ENCODE data around the gene ACKR1.

ACKR1 gene

DNA sequence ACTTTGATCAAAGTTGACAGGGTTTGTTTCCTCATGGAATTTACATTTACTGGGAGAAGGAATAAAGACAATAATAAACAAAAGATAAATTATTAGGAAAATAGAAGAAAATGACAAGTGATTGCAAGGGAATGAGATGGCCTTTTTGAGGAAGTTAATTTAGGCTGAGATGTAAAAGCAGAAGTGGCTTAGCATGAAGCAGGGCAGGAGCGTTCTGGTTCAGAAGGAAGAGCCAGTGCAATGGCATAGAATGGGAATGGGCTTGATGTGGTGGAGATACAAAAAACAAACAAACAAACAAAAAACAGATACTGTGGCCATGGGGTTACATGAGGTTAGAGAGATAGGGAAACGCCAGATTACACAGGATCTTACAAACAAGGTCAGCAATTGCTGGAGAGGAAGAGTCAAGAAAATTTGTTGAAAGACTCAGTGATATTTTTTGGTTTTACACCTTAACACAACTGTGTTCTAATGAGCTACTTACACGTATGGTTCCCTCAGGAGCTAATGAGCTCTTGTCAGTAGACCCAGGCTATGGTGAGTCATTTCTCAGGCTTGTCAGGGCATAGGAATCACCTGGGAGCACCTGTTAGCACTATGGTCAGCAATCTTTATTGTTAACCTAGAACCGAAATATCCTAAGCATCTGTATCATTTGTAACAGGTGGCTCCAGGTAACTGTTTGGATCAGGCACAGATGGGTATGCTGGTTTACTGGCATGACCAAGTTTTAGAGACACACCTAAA, 42.0 kb upstream of the ACKR1 start:
- Histone ChIP-seq H3K9ac (ENCODE audit: low read depth, low read length, poor library complexity, severe bottlenecking) (no peak overlapping the region), H3K4me2 (ENCODE audit: low read depth, low read length, poor library complexity, severe bottlenecking) (no peak overlapping the region), H3K36me3 (ENCODE audit: insufficient read depth, low read length) (no peaks in the 10 kb centered on the region), H3K4me3 (ENCODE audit: low read length, poor library complexity, severe bottlenecking) (no peak overlapping the region), H3K4me1 (ENCODE audit: insufficient read depth, low read length, poor library complexity, severe bottlenecking) (no peaks in the 10 kb centered on the region), H2AFZ (ENCODE audit: low read length) (no peak overlapping the region), H3F3A (ENCODE audit: low read depth) (no peaks in the 10 kb centered on the region), H4K20me1 (ENCODE audit: insufficient read depth, low read length, poor library complexity, severe bottlenecking) (no peaks in the 10 kb centered on the region), H3K9me3 (ENCODE audit: insufficient read depth, low read depth, low read length) (no peaks in the 10 kb centered on the region), H3K27me3 (ENCODE audit: insufficient read depth, low read length, poor library complexity, severe bottlenecking) (peaks cover 2% of the 10 kb centered on the region), H3K9me2 (replicated peaks; ENCODE audit: low read depth, low read length) (no peaks in the 10 kb centered on the region), H3K79me2 (ENCODE audit: insufficient read depth, low read length) (no peaks in the 10 kb centered on the region)
- TF ChIP-seq, protein P1, sequence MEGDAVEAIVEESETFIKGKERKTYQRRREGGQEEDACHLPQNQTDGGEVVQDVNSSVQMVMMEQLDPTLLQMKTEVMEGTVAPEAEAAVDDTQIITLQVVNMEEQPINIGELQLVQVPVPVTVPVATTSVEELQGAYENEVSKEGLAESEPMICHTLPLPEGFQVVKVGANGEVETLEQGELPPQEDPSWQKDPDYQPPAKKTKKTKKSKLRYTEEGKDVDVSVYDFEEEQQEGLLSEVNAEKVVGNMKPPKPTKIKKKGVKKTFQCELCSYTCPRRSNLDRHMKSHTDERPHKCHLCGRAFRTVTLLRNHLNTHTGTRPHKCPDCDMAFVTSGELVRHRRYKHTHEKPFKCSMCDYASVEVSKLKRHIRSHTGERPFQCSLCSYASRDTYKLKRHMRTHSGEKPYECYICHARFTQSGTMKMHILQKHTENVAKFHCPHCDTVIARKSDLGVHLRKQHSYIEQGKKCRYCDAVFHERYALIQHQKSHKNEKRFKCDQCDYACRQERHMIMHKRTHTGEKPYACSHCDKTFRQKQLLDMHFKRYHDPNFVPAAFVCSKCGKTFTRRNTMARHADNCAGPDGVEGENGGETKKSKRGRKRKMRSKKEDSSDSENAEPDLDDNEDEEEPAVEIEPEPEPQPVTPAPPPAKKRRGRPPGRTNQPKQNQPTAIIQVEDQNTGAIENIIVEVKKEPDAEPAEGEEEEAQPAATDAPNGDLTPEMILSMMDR (conservative IDR thresholded peaks at IDR 0.05; ENCODE audit: low read length): no peak
- no peak for TF ChIP-seq EZH2phosphoT487 (IDR thresholded peaks at IDR 0.05; ENCODE audit: borderline replicate concordance)

GRCh38 chr1:159163614-159164228, 41.0 kb upstream of the ACKR1 start:
- Histone ChIP-seq H2AFZ (ENCODE audit: low read length) (no peak overlapping the region), H3K4me1 (ENCODE audit: insufficient read depth, low read length, poor library complexity, severe bottlenecking) (no peaks in the 10 kb centered on the region), H3K9ac (ENCODE audit: low read depth, low read length, poor library complexity, severe bottlenecking) (no peak overlapping the region), H3K9me2 (replicated peaks; ENCODE audit: low read depth, low read length) (no peaks in the 10 kb centered on the region), H3K79me2 (ENCODE audit: insufficient read depth, low read length) (no peaks in the 10 kb centered on the region), H3F3A (ENCODE audit: low read depth) (no peaks in the 10 kb centered on the region), H3K4me2 (ENCODE audit: low read depth, low read length, poor library complexity, severe bottlenecking) (no peak overlapping the region), H3K9me3 (ENCODE audit: insufficient read depth, low read depth, low read length) (no peaks in the 10 kb centered on the region), H3K36me3 (ENCODE audit: insufficient read depth, low read length) (no peaks in the 10 kb centered on the region), H4K20me1 (ENCODE audit: insufficient read depth, low read length, poor library complexity, severe bottlenecking) (no peaks in the 10 kb centered on the region), H3K4me3 (ENCODE audit: low read length, poor library complexity, severe bottlenecking) (no peak overlapping the region), H3K27me3 (ENCODE audit: insufficient read depth, low read length, poor library complexity, severe bottlenecking) (no peaks in the 10 kb centered on the region)
- no peak for TF ChIP-seq EZH2phosphoT487 (IDR thresholded peaks at IDR 0.05; ENCODE audit: borderline replicate concordance)
- TF ChIP-seq, protein P1 (conservative IDR thresholded peaks at IDR 0.05; ENCODE audit: low read length): no peak

DNA sequence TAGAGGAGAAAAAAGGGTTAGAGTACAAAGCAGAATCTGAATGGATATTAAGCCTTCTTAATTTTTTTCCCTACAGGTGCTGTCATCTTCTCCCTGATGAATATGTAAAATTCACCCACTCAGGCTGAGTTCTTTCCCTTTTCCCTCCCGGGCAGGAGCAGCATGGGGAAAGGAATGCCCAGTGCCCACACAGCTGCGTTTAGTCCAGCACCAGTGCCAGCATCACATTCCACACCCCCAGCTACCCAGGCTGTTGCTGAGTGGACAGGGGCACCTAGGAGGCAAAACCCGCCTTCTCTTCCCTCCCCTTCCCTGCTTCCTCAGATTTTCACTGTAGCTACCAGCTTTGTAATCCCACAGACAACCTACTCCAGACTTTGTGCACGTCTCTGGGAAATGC, 36.6 kb upstream of the ACKR1 start:
- Histone ChIP-seq H3K4me3 (ENCODE audit: low read length, poor library complexity, severe bottlenecking) (no peak overlapping the region), H3K9me3 (ENCODE audit: insufficient read depth, low read depth, low read length) (no peaks in the 10 kb centered on the region), H3K36me3 (ENCODE audit: insufficient read depth, low read length) (no peaks in the 10 kb centered on the region), H3K27me3 (ENCODE audit: insufficient read depth, low read length, poor library complexity, severe bottlenecking) (no peaks in the 10 kb centered on the region), H4K20me1 (ENCODE audit: insufficient read depth, low read length, poor library complexity, severe bottlenecking) (no peaks in the 10 kb centered on the region), H3K4me1 (ENCODE audit: insufficient read depth, low read length, poor library complexity, severe bottlenecking) (no peaks in the 10 kb centered on the region), H3F3A (ENCODE audit: low read depth) (no peaks in the 10 kb centered on the region), H2AFZ (ENCODE audit: low read length) (no peak overlapping the region), H3K9me2 (replicated peaks; ENCODE audit: low read depth, low read length) (no peaks in the 10 kb centered on the region), H3K79me2 (ENCODE audit: insufficient read depth, low read length) (no peaks in the 10 kb centered on the region), H3K4me2 (ENCODE audit: low read depth, low read length, poor library complexity, severe bottlenecking) (no peak overlapping the region), H3K9ac (ENCODE audit: low read depth, low read length, poor library complexity, severe bottlenecking) (no peak overlapping the region)
- no peak for TF ChIP-seq EZH2phosphoT487 (IDR thresholded peaks at IDR 0.05; ENCODE audit: borderline replicate concordance)
- TF ChIP-seq, protein P1 (conservative IDR thresholded peaks at IDR 0.05; ENCODE audit: low read length): no peak

Data from Loucy (cell line).